HG02763 (cell line): ENCODE results near the gene NDUFAF5.

ENCODE experiments used
- ATAC-seq: cut with Tn5 transposase; IDR thresholded peaks from one replicate; pipeline ENCODE4 v1.9.1; 2021; ENCODE audit warnings: mild to moderate bottlenecking, moderate library complexity; ENCODE audit not compliant: unreplicated experiment

The NDUFAF5 gene

GRCh38 chr20:13775867-13776266, 9.0 kb upstream of the NDUFAF5 start:
- ATAC-seq: no peak

- ATAC-seq: no peak
Measured at GRCh38 chr20:13777171-13777601, 7.6 kb upstream of the NDUFAF5 start.

DNA sequence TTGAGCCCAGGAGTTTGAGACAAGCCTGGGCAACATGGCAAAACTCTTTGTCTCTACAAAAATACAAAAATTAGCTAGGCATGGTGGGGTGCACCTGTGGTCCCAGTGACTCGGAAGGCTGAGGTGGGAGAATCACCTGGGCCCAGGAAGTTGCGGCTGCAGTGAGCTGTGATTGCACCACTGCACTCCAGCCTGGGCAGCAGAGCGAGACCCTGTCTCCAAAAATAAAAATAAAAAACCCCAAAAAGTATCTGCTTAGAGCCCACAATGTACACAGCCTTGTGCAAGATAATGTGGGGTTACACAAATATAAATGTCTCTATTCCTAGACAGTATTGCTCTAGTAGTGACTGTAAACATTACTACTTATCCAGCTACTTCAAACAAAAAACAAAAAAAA, 6.0 kb upstream of the NDUFAF5 start:
- ATAC-seq: peak; percentile 66

DNA sequence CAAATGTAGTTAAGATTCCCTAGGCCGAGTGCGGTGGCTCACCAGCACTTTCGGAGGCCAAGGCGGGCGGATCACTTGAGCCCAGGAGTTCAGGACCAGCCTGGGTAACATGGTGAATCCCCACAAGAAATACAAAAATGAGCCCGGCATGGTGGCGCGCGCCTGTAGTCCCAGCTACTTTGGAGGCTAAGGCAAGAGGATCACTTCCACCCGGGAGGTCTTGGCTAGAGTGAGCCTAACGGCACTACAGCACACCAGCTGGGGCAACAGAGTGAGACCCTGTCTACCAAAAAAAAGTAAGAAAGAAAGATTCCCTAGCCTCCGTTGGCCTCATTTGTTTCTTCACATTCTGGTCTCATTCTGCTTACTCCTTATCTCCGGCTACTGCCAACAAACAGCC, 1.3 kb upstream of the NDUFAF5 start:
- ATAC-seq: no peak

DNA sequence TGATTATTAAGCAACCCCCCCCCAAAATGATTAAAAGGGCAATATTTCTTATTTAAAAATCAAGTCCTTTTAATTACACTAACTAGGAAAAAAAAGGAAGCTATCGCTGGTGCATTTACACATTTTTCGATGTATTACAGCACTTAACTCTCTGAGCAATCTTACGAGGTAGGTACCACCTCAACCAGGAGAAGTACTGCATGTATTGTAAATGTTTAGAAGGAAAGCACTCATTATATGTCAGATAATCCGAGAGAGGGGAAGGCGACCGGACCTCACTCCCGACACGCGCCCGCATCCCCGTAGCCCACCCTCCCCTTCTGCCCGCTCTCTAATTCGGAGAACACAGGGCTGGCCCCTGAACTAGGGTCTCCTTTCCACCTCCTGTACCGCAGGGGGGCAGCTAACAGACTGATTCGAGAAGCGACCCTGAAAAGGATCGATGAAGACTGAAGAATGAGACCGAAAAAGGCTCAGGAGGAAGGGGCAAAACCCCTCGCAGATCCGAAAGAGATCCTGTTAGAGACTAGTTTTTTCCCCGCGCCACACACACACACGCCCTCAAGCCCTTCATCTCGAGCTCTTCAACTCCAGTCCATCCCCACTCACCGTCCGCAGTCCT, 446 bp upstream of the NDUFAF5 start:
- ATAC-seq: no peak

DNA sequence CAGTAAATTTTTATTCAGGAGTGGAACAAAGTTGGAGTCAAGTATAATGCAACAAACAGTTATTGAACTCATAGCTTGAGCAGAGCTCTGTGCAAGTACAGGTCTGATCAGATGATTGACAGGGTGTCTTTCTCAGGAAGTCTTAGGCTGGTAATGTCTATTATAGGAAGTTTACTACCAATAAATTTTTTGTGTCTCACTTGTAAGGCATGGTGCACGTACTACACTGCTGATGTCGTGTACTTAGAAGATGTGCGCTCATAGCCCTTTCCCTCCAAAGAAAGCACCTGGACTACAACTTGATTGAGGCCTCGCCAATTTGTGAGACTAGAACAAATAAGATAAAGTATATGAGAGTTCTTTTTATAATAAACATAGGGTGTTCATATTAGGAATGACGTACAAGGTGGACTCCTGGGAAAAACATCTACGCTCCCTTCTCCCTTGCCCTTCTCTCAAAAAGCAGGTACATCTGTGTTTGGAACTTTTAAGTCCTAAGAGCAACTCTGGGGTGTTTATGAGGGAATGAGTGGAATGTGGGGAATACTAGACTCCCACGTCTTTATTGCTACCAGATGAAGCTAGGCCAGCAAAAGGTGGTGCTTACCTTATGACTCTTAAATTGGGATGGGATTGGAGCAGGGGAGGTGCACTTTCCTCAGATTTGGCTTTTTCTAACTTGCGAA, 1.5 kb downstream of the NDUFAF5 start:
- no peak for ATAC-seq

DNA sequence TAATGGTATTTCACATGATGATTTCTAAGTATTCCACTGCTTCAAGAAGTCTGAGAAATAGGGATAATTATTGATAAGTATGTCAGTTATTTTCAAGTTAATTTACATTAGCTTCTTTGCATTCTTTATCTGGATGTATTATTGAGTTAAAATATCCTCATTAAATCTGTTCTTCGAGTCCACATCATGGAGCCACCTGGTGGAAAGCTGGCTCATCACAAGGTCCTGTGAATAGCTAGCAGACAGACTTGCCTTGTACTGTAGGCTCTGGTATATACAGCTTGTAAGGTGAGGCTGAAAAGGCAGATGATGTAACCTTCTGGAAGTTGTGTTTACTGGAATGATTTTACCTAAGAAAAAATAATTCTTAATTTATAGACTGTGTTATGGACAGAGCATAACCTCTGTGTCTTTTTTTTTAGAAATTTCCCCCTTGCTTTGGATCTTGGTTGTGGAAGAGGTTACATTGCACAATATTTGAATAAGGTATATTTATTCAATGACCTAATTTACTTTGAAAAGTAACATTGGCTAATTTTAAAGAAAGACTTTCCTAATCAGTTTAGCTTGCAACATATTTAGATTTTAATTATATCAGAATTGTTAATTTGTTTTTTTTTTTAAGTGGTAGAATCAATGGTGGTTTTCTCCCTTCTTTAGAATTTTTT, 3.5 kb downstream of the NDUFAF5 start:
- peak; percentile 30 for ATAC-seq

DNA sequence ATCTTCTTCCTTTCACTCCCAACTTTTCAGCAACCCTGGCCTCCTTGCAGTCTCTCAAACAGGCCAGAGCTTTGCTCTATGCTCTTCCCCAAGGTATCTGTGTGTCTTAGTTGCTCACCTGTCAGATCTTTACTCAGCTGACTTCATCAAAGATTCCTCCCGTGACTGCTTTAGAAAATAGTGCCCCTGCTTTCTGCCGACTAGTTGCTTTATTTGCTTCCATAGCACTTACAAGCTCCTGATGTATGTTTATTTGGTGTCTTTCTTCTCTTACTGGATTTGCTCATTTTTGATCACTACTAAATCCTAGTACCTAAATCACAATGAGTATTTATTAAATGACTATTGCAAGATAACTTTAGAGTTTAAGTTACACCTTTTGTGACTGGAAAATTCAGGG, 5.9 kb downstream of the NDUFAF5 start:
- no peak for ATAC-seq

GRCh38 chr20:13791540-13792459, 7.0 kb downstream of the NDUFAF5 start:
- ATAC-seq: no peak

GRCh38 chr20:13793001-13793400, 8.2 kb downstream of the NDUFAF5 start:
- no peak for ATAC-seq

DNA sequence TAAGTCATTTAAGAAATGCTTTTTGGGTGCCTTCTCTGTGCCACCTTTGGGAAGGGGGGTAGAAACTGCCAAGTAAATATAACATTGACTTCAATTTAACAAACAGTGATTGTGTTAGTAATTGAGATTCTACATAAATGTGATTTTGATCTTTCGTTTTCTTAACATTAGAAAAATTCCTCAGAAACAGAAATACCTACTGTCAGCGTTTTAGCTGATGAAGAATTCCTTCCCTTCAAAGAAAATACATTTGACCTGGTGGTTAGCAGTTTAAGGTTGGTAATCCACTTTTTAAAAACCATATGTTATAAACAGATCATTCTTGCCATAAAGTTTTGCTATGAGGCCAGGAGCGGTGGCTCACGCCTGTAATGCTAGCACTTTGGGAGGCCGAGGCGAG, 9.8 kb downstream of the NDUFAF5 start:
- no peak for ATAC-seq

- no peak for ATAC-seq
Measured at GRCh38 chr20:13799040-13799439, 14.2 kb downstream of the NDUFAF5 start.

GRCh38 chr20:13799974-13800373, 15.1 kb downstream of the NDUFAF5 start:
- no peak for ATAC-seq

DNA sequence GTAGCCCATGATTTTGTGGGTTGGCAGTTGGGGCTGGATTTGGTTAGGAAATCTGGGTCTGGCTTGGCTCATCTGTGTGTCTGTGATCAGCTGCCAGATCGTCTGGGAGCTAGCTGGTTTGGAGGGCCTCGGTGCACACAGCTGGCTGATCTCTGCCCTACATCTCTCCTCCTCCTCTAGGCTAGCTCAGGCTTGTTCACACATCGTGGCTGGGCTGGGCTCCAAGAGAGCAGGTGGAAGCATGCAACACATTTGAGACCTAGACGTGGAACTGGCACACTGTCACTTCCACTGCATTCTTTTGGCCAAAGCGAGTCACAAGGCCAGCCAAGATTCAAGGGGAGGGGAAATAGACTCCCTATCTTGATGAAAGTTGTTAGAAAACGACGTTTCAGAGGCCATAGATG, 15.9 kb downstream of the NDUFAF5 start:
- ATAC-seq: no peak

DNA sequence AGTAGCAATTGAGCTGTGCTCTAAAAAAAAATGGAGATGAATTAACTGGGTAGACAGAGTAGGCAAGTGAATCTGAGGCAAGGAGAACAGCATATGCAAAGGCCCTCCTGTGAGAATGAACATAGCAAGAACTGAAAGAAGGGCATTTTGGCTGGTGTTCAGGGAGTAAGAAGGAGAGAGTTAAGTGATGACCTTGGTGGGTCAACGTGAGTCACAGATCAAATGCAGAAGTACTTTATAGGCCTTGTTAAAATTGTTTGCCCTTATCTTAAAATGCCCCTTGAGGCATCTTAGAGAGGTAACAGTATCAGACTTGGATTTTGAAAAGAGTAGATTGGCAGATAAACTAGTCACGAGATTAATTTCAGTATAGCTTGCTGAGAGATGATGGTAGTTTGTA, 24.5 kb downstream of the NDUFAF5 start:
- no peak for ATAC-seq

GRCh38 chr20:13809855-13810254, 25.0 kb downstream of the NDUFAF5 start:
- ATAC-seq: no peak

DNA sequence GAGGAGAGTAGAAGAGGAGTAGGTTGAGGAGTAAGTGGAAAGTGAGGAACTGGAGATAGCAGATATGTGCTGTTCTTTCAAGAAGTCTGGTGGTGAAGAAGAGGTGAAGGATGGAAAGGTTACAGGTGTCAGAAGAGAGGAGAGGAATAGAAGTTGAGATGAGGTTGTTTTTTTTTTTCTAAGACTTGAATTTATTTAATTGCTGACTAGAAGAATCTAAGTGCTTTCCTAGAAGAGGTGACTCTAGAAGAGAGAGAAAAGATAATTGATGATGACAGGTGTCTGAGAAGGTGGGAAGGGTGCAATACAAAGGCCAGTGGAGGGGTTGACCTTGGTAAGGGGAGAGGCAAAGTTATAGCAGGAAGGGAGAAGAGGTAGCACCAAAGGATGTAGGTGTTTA, 25.6 kb downstream of the NDUFAF5 start:
- no peak for ATAC-seq

GRCh38 chr20:13813910-13814309, 29.1 kb downstream of the NDUFAF5 start:
- no peak for ATAC-seq

DNA sequence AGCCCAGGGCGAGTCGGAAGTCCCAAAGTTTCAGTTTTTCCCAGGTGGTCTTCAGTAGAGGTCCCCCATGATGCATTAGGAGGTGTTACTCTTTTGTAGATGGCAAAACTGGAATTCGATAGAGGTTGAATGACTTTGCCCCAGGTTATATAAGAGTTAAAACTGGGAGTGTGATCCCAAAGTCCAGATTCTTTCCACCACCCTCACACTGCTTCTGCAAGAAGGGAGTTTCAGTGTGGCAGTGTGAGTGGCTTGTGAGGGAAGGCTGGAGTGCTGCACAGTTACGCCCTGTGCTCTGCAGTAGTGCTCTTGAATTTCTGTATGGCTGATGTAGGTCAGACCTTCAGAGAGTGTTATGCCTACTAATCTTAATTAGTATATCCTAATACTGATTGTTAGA, 29.8 kb downstream of the NDUFAF5 start:
- no peak for ATAC-seq

- ATAC-seq: no peak
Measured at GRCh38 chr20:13816757-13817156, 31.9 kb downstream of the NDUFAF5 start.

DNA sequence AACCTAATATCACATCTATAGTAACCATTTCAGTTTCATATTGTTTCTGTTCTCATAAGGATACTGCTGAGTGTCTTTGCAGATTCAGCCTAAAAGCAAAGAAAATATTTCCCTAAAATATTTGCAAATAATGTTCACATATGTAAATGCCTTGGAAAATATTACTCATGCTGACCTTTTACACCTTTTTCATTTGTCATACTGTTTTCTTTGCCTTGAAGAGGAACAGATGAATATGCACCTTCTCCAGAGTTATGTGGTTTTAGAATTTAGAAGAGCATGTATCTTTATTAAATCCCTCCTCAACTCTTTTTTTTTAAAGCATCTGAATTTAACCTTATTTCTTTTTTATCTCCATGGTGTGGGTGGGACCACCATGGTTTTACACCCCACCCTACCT, 32.5 kb downstream of the NDUFAF5 start:
- no peak for ATAC-seq
